ENCODE measurements around the gene ZBTB46.
"Not testable (repeated sequence)": the region's sequence is repeated elsewhere in the genome, so short reads cannot be mapped to it uniquely, and the experiment has no call there.

Gene ZBTB46

GRCh38 chr20:63830841-63831588, at the start of gene ZBTB46:
Gene ZBTB46 (minus strand): TSS chr20:63831264. CDS start chr20:63790757, 40,507 bp downstream.
- DNase-seq (ENCODE audit: low read depth): no peak

- DNase-seq (ENCODE audit: low read depth): no peak
These were observed 48.0 kb upstream of the ZBTB46 start for GRCh38 chr20:63878899-63879663.

- DNase-seq (ENCODE audit: low read depth): no peak
These were observed 46.8 kb upstream of the ZBTB46 start for GRCh38 chr20:63877755-63878470.

GRCh38 chr20:63876489-63877036, 45.5 kb upstream of the ZBTB46 start:
- no peak for DNase-seq (ENCODE audit: low read depth)

- DNase-seq (ENCODE audit: low read depth): not testable (repeated sequence)
These were observed 43.2 kb upstream of the ZBTB46 start for GRCh38 chr20:63874241-63874640.

- no peak for DNase-seq (ENCODE audit: low read depth)
These were observed 42.5 kb upstream of the ZBTB46 start for GRCh38 chr20:63873477-63873971.

GRCh38 chr20:63868264-63868663, 37.2 kb upstream of the ZBTB46 start:
- DNase-seq (ENCODE audit: low read depth): no peak

- DNase-seq (ENCODE audit: low read depth): not testable (repeated sequence)
These were observed 36.0 kb upstream of the ZBTB46 start for GRCh38 chr20:63867042-63867441.

- DNase-seq (ENCODE audit: low read depth): peak; percentile 98
These were observed 34.0 kb upstream of the ZBTB46 start, which contains the start of gene TPD52L2 for GRCh38 chr20:63864978-63865640. Gene TPD52L2 (plus strand): TSS chr20:63865270. CDS start chr20:63865366, 96 bp downstream.

- no peak for DNase-seq (ENCODE audit: low read depth)
These were observed 33.5 kb upstream of the ZBTB46 start for GRCh38 chr20:63864545-63864977.

GRCh38 chr20:63863798-63864544, 32.9 kb upstream of the ZBTB46 start:
- DNase-seq (ENCODE audit: low read depth): peak; percentile 95

GRCh38 chr20:63863021-63863797, 32.1 kb upstream of the ZBTB46 start:
- no peak for DNase-seq (ENCODE audit: low read depth)

- DNase-seq (ENCODE audit: low read depth): no peak
These were observed 31.2 kb upstream of the ZBTB46 start for GRCh38 chr20:63861981-63862901.

- DNase-seq (ENCODE audit: low read depth): no peak
These were observed 30.4 kb upstream of the ZBTB46 start, which contains the start of gene ABHD16B for GRCh38 chr20:63861365-63861934. Gene ABHD16B (plus strand): TSS chr20:63861498. CDS start chr20:63861541, 43 bp downstream.

GRCh38 chr20:63860325-63861051, 29.4 kb upstream of the ZBTB46 start:
- no peak for DNase-seq (ENCODE audit: low read depth)

- no peak for DNase-seq (ENCODE audit: low read depth)
These were observed 28.2 kb upstream of the ZBTB46 start for GRCh38 chr20:63859166-63859699.

Data from CMK (cell line).